IPS-20b (cell line): ENCODE results near the gene KDM4B.

Experiments used
- H3K27ac ChIP-seq: one replicate; pipeline ENCODE4 v1.5.1; 2013; ENCODE audit warnings: low read length
- H3K27me3 ChIP-seq: 2 replicates; pipeline ENCODE4 v1.6.1; 2013; ENCODE audit warnings: mild to moderate bottlenecking, low read length, inconsistent platforms; ENCODE audit not compliant: insufficient read depth
- H3K36me3 ChIP-seq: 2 replicates; pipeline ENCODE4 v1.6.1; 2013; ENCODE audit warnings: low read depth, mild to moderate bottlenecking, inconsistent platforms, low read length, moderate library complexity; ENCODE audit not compliant: insufficient read depth
- H3K4me1 ChIP-seq: 2 replicates; pipeline ENCODE4 v1.6.1; 2013; ENCODE audit warnings: mild to moderate bottlenecking, control low read depth, inconsistent platforms, low read length, moderate library complexity; ENCODE audit not compliant: insufficient read depth
- H3K4me3 ChIP-seq: 2 replicates; pipeline ENCODE4 v1.5.1; 2013; ENCODE audit warnings: mild to moderate bottlenecking, low read length, inconsistent platforms
- H3K9ac ChIP-seq: 2 replicates; pipeline ENCODE4 v1.6.1; 2013; ENCODE audit warnings: low read depth, mild to moderate bottlenecking, inconsistent platforms, low read length, moderate library complexity
- H3K9me3 ChIP-seq: 2 replicates; pipeline ENCODE4 v1.6.1; 2013; ENCODE audit warnings: mild to moderate bottlenecking, low read depth, low read length, inconsistent platforms; ENCODE audit not compliant: insufficient read depth

The KDM4B gene

GRCh38 chr19:5118026-5118425, 149.1 kb downstream of the KDM4B start:
- H3K27me3 ChIP-seq, result no peaks in the 10 kb centered on the region
- no peak overlapping the region for H3K9ac ChIP-seq
- H3K9me3 ChIP-seq, result no peaks in the 10 kb centered on the region
- H3K4me1 ChIP-seq, result peaks cover 9% of the 10 kb centered on the region; the same call in 1 of the 2 replicates
- H3K36me3 ChIP-seq, result 0 out of 2 replicates have a peak, but pooled peaks cover 3% of the 10 kb centered on the region
- H3K27ac ChIP-seq, result no peak overlapping the region
- H3K4me3 ChIP-seq, result no peak overlapping the region

DNA sequence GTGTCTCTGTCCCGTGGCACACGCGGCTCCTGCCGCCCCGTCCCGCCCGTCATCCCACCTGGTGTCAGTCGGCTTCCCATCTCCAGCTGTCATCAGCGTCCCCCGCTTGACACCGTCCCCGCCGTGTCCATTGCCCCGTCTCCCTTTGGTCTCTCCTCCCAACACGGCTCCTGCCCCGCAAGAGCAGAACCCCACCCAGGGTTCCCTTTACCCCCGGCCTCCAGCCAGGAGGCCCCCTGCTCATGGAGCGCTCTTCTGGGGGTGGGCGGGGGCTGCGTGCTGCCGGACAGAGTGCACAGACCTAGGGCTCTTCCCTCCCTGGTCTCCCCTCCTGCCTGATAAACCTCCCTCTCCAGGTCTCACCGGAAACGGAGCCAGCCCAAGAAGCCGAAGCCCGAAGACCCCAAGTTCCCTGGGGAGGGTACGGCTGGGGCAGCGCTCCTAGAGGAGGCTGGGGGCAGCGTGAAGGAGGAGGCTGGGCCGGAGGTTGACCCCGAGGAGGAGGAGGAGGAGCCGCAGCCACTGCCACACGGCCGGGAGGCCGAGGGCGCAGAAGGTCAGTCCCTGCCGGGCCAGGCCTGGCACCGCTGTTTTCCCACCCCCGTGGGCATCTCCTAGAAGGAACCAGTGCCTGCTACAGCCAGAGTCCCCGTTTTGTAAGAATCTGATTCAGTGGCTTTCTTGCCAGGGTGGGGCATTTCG, 150.5 kb downstream of the KDM4B start:
- no peak overlapping the region for H3K9ac ChIP-seq
- H3K27ac ChIP-seq, result no peak overlapping the region
- 0 out of 2 replicates have a peak, but pooled peaks cover 3% of the 10 kb centered on the region for H3K36me3 ChIP-seq

GRCh38 chr19:5120321-5120720, 151.4 kb downstream of the KDM4B start:
- peaks cover 3% of the 10 kb centered on the region; the same call in 1 of the 2 replicates for H3K4me1 ChIP-seq
- no peaks in the 10 kb centered on the region for H3K27me3 ChIP-seq
- H3K27ac ChIP-seq, result no peak overlapping the region
- H3K9me3 ChIP-seq, result no peaks in the 10 kb centered on the region
- H3K36me3 ChIP-seq, result 0 out of 2 replicates have a peak, but pooled peaks cover 3% of the 10 kb centered on the region
- H3K9ac ChIP-seq, result no peak overlapping the region
- H3K4me3 ChIP-seq, result no peak overlapping the region

More for the DNA sequence above, 150.5 kb downstream of the KDM4B start:
- Histone ChIP-seq H3K4me3 (no peak overlapping the region), H3K4me1 (peaks cover 6% of the 10 kb centered on the region; the same call in 1 of the 2 replicates), H3K9me3 (no peaks in the 10 kb centered on the region), H3K27me3 (no peaks in the 10 kb centered on the region)

- no peaks in the 10 kb centered on the region for H3K9me3 ChIP-seq
- no peak overlapping the region for H3K4me3 ChIP-seq
- 0 out of 2 replicates have a peak, but pooled peaks cover 3% of the 10 kb centered on the region for H3K36me3 ChIP-seq
- no peaks in the 10 kb centered on the region for H3K27me3 ChIP-seq
- no peak overlapping the region for H3K27ac ChIP-seq
- H3K4me1 ChIP-seq, result peaks cover 3% of the 10 kb centered on the region; the same call in 1 of the 2 replicates
- no peak overlapping the region for H3K9ac ChIP-seq
Observed at GRCh38 chr19:5120833-5121232, 151.9 kb downstream of the KDM4B start.

DNA sequence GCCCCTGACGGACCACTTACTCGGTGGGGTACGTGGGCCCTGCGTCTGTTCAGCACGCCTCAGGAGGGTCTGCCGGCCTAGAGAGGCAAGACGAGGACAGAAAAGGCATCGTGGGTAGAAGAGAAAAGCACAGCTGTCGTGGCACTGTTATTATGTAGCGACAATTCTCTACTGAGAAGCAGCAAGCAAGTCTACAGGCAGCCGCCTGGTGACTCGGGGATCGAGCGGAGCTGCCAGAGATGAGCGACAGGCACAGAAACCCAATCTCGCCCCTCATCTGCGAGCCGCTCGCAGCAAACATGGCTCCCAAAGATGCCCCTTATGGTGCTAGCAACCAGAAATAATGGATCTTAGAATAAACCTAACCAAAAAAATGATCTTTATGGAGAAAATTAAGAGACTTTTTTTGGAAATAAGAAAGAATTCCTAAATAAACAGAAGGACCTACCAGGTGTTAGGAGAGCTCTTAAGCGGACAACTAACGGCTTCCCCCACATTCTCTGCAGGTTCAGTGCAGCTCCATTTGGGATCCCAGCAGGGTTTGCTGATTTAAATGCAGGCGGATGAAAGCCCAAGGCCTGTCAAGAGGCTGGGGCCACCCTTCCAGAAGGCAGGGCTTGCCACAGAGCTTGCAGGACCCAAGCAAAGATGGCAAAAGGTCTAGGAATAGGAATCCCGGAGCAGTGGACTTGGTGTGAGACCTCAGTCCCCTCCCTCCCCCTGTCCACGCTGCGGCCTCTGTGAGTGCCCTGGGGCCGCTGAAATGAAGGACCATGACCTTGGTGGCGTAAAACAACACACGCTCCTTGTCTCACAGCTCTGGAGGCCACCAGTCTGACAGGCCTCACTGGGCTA, 152.6 kb downstream of the KDM4B start:
- Histone ChIP-seq H3K4me3 (no peak overlapping the region), H3K36me3 (no peaks in the 10 kb centered on the region), H3K27ac (no peak overlapping the region), H3K9ac (no peak overlapping the region), H3K27me3 (no peaks in the 10 kb centered on the region), H3K9me3 (no peaks in the 10 kb centered on the region), H3K4me1 (peaks cover 3% of the 10 kb centered on the region; the same call in 1 of the 2 replicates)

GRCh38 chr19:5122121-5122400, 153.1 kb downstream of the KDM4B start:
- Histone ChIP-seq H3K9ac (no peak overlapping the region), H3K27ac (no peak overlapping the region), H3K36me3 (no peaks in the 10 kb centered on the region), H3K4me1 (peaks cover 3% of the 10 kb centered on the region; the same call in 1 of the 2 replicates), H3K9me3 (no peaks in the 10 kb centered on the region), H3K4me3 (no peak overlapping the region), H3K27me3 (no peaks in the 10 kb centered on the region)

DNA sequence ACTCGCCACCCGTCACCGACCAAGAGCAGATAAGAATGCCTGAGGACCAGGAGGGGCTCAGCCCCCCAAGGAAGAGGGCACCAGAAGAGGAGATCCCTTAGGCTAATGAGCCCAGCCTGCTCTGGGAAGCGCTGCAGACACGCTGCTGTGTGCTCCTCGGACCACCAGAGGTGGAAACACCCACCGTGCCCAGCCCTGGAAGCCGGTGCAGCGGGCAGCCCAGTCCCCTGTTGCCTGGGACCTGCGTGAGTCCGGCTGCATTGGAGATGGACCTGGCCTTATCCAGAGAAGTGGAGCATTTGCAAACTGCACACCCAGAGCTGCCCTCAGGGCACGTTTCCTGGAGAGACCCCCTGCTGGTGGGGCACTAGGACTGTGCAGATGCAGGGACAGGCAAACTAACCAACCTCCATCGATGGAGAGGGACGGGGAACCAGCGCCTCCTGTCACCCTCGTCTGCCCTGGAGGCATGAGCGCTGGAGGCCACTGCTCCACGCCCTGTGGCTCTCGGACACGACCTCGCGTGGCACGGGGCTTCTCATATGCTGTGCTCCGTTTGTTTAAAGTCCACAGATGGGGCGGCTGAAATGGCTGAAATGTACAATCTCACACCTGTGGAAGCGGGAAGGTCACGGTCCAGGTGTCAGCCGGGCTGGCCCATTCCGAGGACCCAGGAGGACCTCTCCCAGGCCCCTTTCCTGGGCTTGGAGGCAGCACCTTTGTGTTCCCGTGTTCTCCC, 153.9 kb downstream of the KDM4B start:
- no peaks in the 10 kb centered on the region for H3K27me3 ChIP-seq
- no peaks in the 10 kb centered on the region for H3K36me3 ChIP-seq
- no peaks in the 10 kb centered on the region for H3K9me3 ChIP-seq
- H3K9ac ChIP-seq, result no peak overlapping the region
- H3K27ac ChIP-seq, result no peak overlapping the region
- H3K4me3 ChIP-seq, result no peak overlapping the region
- peaks cover 3% of the 10 kb centered on the region; the same call in 1 of the 2 replicates for H3K4me1 ChIP-seq

DNA sequence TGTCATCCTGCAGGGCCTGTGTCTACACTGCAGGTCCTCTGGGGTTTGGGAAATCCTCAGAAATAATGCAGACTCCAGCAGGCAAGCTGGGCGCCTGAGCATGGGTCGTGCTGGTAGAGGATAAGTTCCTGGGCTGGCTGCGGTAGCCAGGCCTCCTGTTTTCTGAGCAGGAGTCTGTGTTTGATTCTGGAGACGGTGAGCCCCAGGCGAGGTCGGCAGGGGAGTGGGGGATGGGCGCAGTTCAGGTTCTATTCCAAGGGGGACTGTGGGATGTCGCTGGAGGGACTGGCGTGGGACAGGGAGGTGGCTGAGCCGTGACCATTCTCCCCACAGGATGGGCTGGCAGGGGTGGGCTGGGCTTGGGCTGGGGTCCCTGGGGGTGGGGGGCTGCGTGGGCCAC, 154.7 kb downstream of the KDM4B start:
- Histone ChIP-seq H3K27ac (peak overlapping the region; percentile 52), H3K27me3 (no peaks in the 10 kb centered on the region), H3K36me3 (no peaks in the 10 kb centered on the region), H3K4me3 (no peak overlapping the region), H3K4me1 (peaks cover 7% of the 10 kb centered on the region; the same call in 1 of the 2 replicates), H3K9ac (peak overlapping the region; percentile 53; the same call in 1 of the 2 replicates), H3K9me3 (no peaks in the 10 kb centered on the region)

GRCh38 chr19:5124111-5124855, 155.4 kb downstream of the KDM4B start:
- Histone ChIP-seq H3K27me3 (no peaks in the 10 kb centered on the region), H3K9ac (no peak overlapping the region), H3K4me3 (no peak overlapping the region), H3K9me3 (no peaks in the 10 kb centered on the region), H3K27ac (no peak overlapping the region), H3K4me1 (peaks cover 7% of the 10 kb centered on the region; the same call in 1 of the 2 replicates), H3K36me3 (no peaks in the 10 kb centered on the region)

GRCh38 chr19:5125376-5125775, 156.5 kb downstream of the KDM4B start:
- no peak overlapping the region for H3K27ac ChIP-seq
- no peaks in the 10 kb centered on the region for H3K36me3 ChIP-seq
- H3K4me1 ChIP-seq, result peaks cover 7% of the 10 kb centered on the region; the same call in 1 of the 2 replicates
- no peak overlapping the region for H3K9ac ChIP-seq
- H3K4me3 ChIP-seq, result no peak overlapping the region
- no peaks in the 10 kb centered on the region for H3K27me3 ChIP-seq
- no peaks in the 10 kb centered on the region for H3K9me3 ChIP-seq
